HCT116 (cell line): ENCODE data around the gene LRP2. TPM values are rescaled to one million over a fixed set of nuclear protein-coding genes. Genes with fewer than 3 reads are reported as not detected.

ENCODE experiments used
- ATAC-seq: fragments of 200-7000 bp; cut with Tn5 transposase; 2 replicates; pipeline ENCODE4 v1.9.1; 2020; ENCODE audit warnings: mild to moderate bottlenecking, moderate library complexity
- BruUV-seq: library from RNA; stranded (reverse); fragments of 400-500 nt; replicated peaks from 2 replicates; lab custom pipeline; 2021; lab: Mats Ljungman, UMichigan
- CTCF ChIA-PET: fragments of 300-600 bp; sonication (Branson Sonifier 250); formaldehyde crosslinking; loops from one replicate; lab custom pipeline; 2021; ENCODE audit warnings: antibody characterized with exemption; lab: Charles Lee
- POLR2A ChIA-PET: fragments of 300-600, 350-600 bp; sonication (Branson Sonifier 250); formaldehyde crosslinking; loops from one replicate; lab custom pipeline; 2021; ENCODE audit warnings: antibody characterized with exemption; lab: Charles Lee
- RAD21 ChIA-PET, 2 experiments: fragments of 300-600 bp; sonication (Branson Sonifier 250); formaldehyde crosslinking; loops; one replicate each; lab custom pipeline; 2023; ENCODE audit warnings: low total read pairs in 2 of 2; ENCODE audit not compliant: uncharacterized antibody in 2 of 2, unreplicated experiment in 2 of 2, low non-redundant PET in 1 of 2; lab: Charles Lee
- DNase-seq: peaks from one replicate; pipeline ENCODE4 v3.0.0-alpha.2; 2010; ENCODE audit warnings: low read depth, low spot score
- H2AFZ ChIP-seq: fragments of 200-600 bp; shearing (Covaris generic), sonication (generic); 2 replicates; pipeline ENCODE4 v1.6.1; 2017; ENCODE audit warnings: low read depth, mixed run types, mixed read lengths, antibody characterized with exemption, low read length; ENCODE audit not compliant: poor library complexity, severe bottlenecking
- H3K27ac ChIP-seq: 2 replicates; pipeline ENCODE4 v1.5.1; 2012; ENCODE audit warnings: low read depth, low read length
- H3K27me3 ChIP-seq: fragments of 200-600 bp; sonication (generic); 2 replicates; pipeline ENCODE4 v1.6.1; 2016; ENCODE audit warnings: mixed run types, low read length, mixed read lengths; ENCODE audit not compliant: insufficient read depth
- H3K36me3 ChIP-seq, 2 experiments: fragments of 200-500 bp in 1 of 2; fragments of 200-600 bp in 1 of 2; sonication (Bioruptor generic) in 1 of 2; sonication (generic) in 1 of 2; 2 replicates each; pipeline versions ENCODE4 v1.5.1 to v1.6.1; 2014 to 2016; ENCODE audit warnings: low read length in 2 of 2, inconsistent platforms in 1 of 2, mixed read lengths in 1 of 2, mixed run types in 1 of 2; ENCODE audit not compliant: insufficient read depth in 2 of 2, control insufficient read depth in 1 of 2
- H3K4me1 ChIP-seq, 2 experiments: fragments of 200-600 bp in 1 of 2; sonication (generic) in 1 of 2; 2 replicates each; pipeline versions ENCODE4 v1.5.1 to v1.6.1; 2012 to 2017; ENCODE audit warnings: low read length in 2 of 2, inconsistent platforms in 1 of 2, mild to moderate bottlenecking in 1 of 2, mixed read lengths in 1 of 2, mixed run types in 1 of 2, moderate library complexity in 1 of 2; ENCODE audit not compliant: insufficient read depth in 2 of 2, control insufficient read depth in 1 of 2
- H3K4me2 ChIP-seq: fragments of 200-600 bp; sonication (generic); 2 replicates; pipeline ENCODE4 v1.6.1; 2017; ENCODE audit warnings: mixed run types, low read length, mixed read lengths
- H3K4me3 ChIP-seq, 2 experiments: fragments of 200-600 bp in 1 of 2; sonication (generic) in 1 of 2; replicated peaks in 1 of 2; 2 replicates each; pipeline ENCODE4 v1.5.1; 2011 to 2016; ENCODE audit warnings: low read length in 2 of 2, control low read depth in 1 of 2, low read depth in 1 of 2, mild to moderate bottlenecking in 1 of 2, mixed read lengths in 1 of 2, mixed run types in 1 of 2
- H3K79me2 ChIP-seq: fragments of 200-600 bp; sonication (generic); 2 replicates; pipeline ENCODE4 v1.6.1; 2017; ENCODE audit warnings: mild to moderate bottlenecking, mixed run types, low read length, moderate library complexity, mixed read lengths; ENCODE audit not compliant: insufficient read depth
- H3K9ac ChIP-seq: fragments of 200-600 bp; sonication (generic); 2 replicates; pipeline ENCODE4 v1.6.1; 2016; ENCODE audit warnings: low read length, mixed read lengths
- H3K9me2 ChIP-seq: fragments of 200-600 bp; sonication (generic), shearing (Covaris generic); 2 replicates; pipeline ENCODE4 v1.6.1; 2017; ENCODE audit warnings: mixed run types, mild to moderate bottlenecking, moderate library complexity; ENCODE audit not compliant: insufficient read depth
- H3K9me3 ChIP-seq, 2 experiments: fragments of 200-500 bp in 1 of 2; fragments of 200-600 bp in 1 of 2; sonication (Bioruptor generic) in 1 of 2; sonication (generic) in 1 of 2; 2 replicates each; pipeline ENCODE4 v1.6.1; 2014 to 2017; ENCODE audit warnings: low read length in 2 of 2, mixed read lengths in 2 of 2, inconsistent platforms in 1 of 2, low read depth in 1 of 2, mild to moderate bottlenecking in 1 of 2, mixed run types in 1 of 2, moderate library complexity in 1 of 2; ENCODE audit not compliant: control insufficient read depth in 1 of 2, insufficient read depth in 1 of 2
- H4K20me1 ChIP-seq: fragments of 200-600 bp; sonication (generic), shearing (Covaris generic); 2 replicates; pipeline ENCODE4 v1.6.1; 2017; ENCODE audit warnings: mixed run types, mild to moderate bottlenecking, moderate library complexity; ENCODE audit not compliant: insufficient read depth
- ATF3 ChIP-seq: IDR thresholded peaks from 2 replicates; pipeline ENCODE4 v1.6.1; 2012
- CEBPB ChIP-seq: IDR thresholded peaks from 2 replicates; pipeline ENCODE4 v1.6.1; 2012; ENCODE audit warnings: low read depth
- EGR1 ChIP-seq: IDR thresholded peaks from 2 replicates; pipeline ENCODE4 v1.6.1; 2012; ENCODE audit warnings: low read depth
- EZH2phosphoT487 ChIP-seq: fragments of 200-600 bp; IDR thresholded peaks from 2 replicates; pipeline ENCODE4 v1.6.1; 2018; ENCODE audit warnings: antibody characterized with exemption, borderline replicate concordance
- POLR2A ChIP-seq: IDR thresholded peaks from 2 replicates; pipeline ENCODE4 v1.7.0; 2011; ENCODE audit warnings: borderline replicate concordance; ENCODE audit not compliant: insufficient read depth, insufficient read length; ENCODE audit errors: extremely low read depth
- TCF7L2 ChIP-seq: IDR thresholded peaks from 2 replicates; pipeline ENCODE4 v1.7.0; 2011; ENCODE audit warnings: borderline replicate concordance, inconsistent platforms; ENCODE audit not compliant: insufficient read depth, insufficient read length; ENCODE audit errors: extremely low read depth
- ZFX ChIP-seq: fragments of 450-650 bp; IDR thresholded peaks from 2 replicates; pipeline ENCODE4 v1.6.1; 2017
- intact Hi-C: fragments of 100-400 bp; cut with micrococcal nuclease; formaldehyde crosslinking; loops from 2 replicates; pipeline ENCODE4 v1.10.0; 2022
- total RNA-seq: library from RNA; stranded (reverse); gene quantifications from one replicate; pipeline ENCODE4 v1.2.1, GENCODE V29; 2021; ENCODE audit not compliant: unreplicated experiment
- TF ChIP-seq, protein P1 (sequence below): IDR thresholded peaks from 2 replicates; pipeline ENCODE4 v1.6.1; 2012

LRP2 gene
- total RNA-seq, 1 experiment from 2014 or later = 0.20 TPM

DNA sequence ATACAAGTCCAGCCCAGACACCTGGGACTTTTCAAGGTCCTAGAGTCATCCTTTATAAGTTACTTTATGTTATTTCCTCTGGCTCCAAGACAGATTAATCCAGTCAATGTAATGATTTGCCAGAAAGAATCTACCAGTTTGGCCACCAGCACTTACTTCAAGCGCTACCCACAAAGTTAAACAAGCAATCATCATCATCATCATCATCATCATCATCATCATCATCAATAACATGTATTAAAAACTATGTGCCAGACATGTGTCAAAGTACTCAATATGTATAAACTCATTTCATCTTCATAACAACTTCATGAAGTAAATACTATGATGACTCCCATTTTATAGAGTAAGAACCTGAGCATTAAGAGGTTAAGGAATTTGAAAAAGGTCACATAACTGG is 64.3 kb downstream of the LRP2 start (continued):
- TF ChIP-seq, protein P1, sequence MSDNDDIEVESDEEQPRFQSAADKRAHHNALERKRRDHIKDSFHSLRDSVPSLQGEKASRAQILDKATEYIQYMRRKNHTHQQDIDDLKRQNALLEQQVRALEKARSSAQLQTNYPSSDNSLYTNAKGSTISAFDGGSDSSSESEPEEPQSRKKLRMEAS = no peak

DNA sequence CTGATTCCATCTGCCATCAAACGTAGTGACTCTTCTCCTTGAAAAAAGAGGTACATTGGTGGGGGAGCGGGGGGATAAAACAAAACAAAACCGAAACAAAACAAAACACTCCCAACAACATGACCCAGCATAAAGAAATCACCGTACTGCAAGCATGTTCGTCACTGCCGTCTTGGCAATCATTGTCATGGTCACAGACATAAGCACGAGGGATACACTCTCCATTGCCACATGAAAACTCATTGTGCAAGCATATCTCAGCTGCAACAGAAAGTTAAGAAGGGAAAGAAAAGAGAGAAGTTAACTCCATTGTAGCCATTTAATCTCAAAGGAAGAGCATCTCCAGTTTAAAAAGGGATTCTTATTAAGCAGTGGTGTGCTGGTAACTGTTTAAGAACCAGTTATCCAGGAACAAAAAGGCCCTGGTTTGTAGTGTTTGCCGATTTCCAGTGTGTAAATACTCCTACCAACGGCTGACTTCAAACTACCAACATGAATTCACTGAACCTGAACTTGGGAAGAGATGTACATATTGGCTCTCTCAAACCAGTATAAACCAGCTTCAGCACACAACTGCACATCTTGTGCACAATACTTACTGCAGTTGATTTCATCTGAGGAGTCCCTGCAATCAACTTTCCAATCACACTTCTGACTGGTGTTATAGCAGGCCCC is 68.2 kb downstream of the LRP2 start:
- ChIA-PET POLR2A (no interaction called here), RAD21 (no interaction called here), CTCF (no interaction called here)
- H3K4me1 ChIP-seq = no peaks in the 10 kb centered on the region
- no peaks in the 10 kb centered on the region for H3K9me2 ChIP-seq
- no peak overlapping the region for H3K27ac ChIP-seq
- DNase-seq (no peak), ATAC-seq (no peak)
- no peaks in the 10 kb centered on the region for H3K79me2 ChIP-seq
- no peaks in the 10 kb centered on the region for H3K36me3 ChIP-seq
- H2AFZ ChIP-seq = no peak overlapping the region
- H3K9me3 ChIP-seq = no peaks in the 10 kb centered on the region
- no TSS peak for BruUV-seq
- H4K20me1 ChIP-seq = no peaks in the 10 kb centered on the region
- TF ChIP-seq POLR2A = no peak
- no peak for TF ChIP-seq TCF7L2
- no peak for TF ChIP-seq EGR1
- no peak for TF ChIP-seq CEBPB
- H3K27me3 ChIP-seq = peaks cover 6% of the 10 kb centered on the region
- intact Hi-C loops = no loop called here
- H3K9ac ChIP-seq = no peak overlapping the region
- no peak overlapping the region for H3K4me3 ChIP-seq
- H3K4me2 ChIP-seq = no peak overlapping the region

- TF ChIP-seq TCF7L2 (no peak), CEBPB (no peak), ATF3 (no peak), ZFX (no peak), EZH2phosphoT487 (no peak)
- TF ChIP-seq, all 23 proteins: peak for 0
- H3K27me3 ChIP-seq = no peaks in the 10 kb centered on the region; the same call in 1 of the 2 replicates
- H3K4me2 ChIP-seq = no peak overlapping the region
- H3K36me3 ChIP-seq = no peaks in the 10 kb centered on the region
- H3K9me2 ChIP-seq = no peaks in the 10 kb centered on the region
- H3K79me2 ChIP-seq = no peaks in the 10 kb centered on the region
- BruUV-seq = no TSS peak
- no peaks in the 10 kb centered on the region for H3K9me3 ChIP-seq
- H3K27ac ChIP-seq = no peak overlapping the region
- H4K20me1 ChIP-seq = no peaks in the 10 kb centered on the region
- ChIA-PET POLR2A (no interaction called here), CTCF (no interaction called here), RAD21 (no interaction called here)
- no peak overlapping the region for H3K4me3 ChIP-seq
- no peaks in the 10 kb centered on the region for H3K4me1 ChIP-seq
- DNase-seq = no peak
- no peak overlapping the region for H3K9ac ChIP-seq
- intact Hi-C loops = no loop called here
- no peak overlapping the region for H2AFZ ChIP-seq
- no peak for ATAC-seq
Observed at GRCh38 chr2:169291517-169291916, 70.8 kb downstream of the LRP2 start.
